ENCODE results near the gene IFT122. TPM values are rescaled to one million over a fixed set of nuclear protein-coding genes. Genes with fewer than 3 reads are reported as not detected.

IFT122 gene
- total and polyA plus RNA-seq, 2 experiments from 2014 or later, result 10.2 to 38.8 TPM

DNA sequence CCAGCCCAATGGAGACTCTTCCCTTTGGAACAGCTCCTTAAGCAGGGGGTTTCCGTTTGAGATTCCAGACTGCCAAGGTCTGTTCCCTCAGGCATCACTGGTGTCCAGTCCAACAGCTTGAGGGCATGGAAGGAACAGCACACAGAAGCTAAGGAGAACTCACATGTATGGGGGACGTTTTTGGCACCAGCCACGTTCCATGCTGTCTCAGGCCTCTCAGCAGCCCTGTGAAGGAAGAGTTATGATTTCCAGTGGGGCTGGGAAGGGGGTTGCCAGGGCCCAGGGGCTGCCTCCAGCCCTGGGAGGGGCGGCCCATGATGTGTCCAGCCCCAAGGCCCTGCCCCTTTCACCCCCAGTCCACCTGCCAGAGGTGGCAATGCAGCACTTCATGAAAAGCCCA lies 80.9 kb downstream of the IFT122 start:
- H3K27me3 Mint-ChIP-seq (ENCODE audit: insufficient read depth, low read depth, poor library complexity), result peaks cover 11% of the 10 kb centered on the region
- H3K9me2 ChIP-seq (ENCODE audit: insufficient read depth), result no peaks in the 10 kb centered on the region
- no peaks in the 10 kb centered on the region for H4K20me1 ChIP-seq (replicated peaks; ENCODE audit: insufficient read depth)
- DNase-seq (ENCODE audit: low spot score) (no peak), ATAC-seq (no peak)
- H3K36me3 ChIP-seq (ENCODE audit: insufficient read depth), result no peaks in the 10 kb centered on the region
- H3K4me1 ChIP-seq (ENCODE audit: insufficient read depth), result no peaks in the 10 kb centered on the region
- TF ChIP-seq NANOG (IDR thresholded peaks at IDR 0.05; ENCODE audit: borderline replicate concordance) (no peak), STAT1 (IDR thresholded peaks at IDR 0.05; ENCODE audit: unreplicated experiment) (no peak), JUNB (IDR thresholded peaks at IDR 0.05; ENCODE audit: unreplicated experiment) (no peak), ETS1 (IDR thresholded peaks at IDR 0.05) (no peak), ZNF114 (CRISPR knock-in tag; IDR thresholded peaks at IDR 0.05) (no peak), ZNF331 (CRISPR knock-in tag; IDR thresholded peaks at IDR 0.05; ENCODE audit: low read depth) (no peak), CREB1 (CRISPR knock-in tag; IDR thresholded peaks at IDR 0.05; ENCODE audit: low read depth) (no peak), EZH2 (IDR thresholded peaks at IDR 0.05; ENCODE audit: low read depth, unreplicated experiment) (no peak), EZH2phosphoT487 (IDR thresholded peaks at IDR 0.05; ENCODE audit: unreplicated experiment) (no peak)
- TF ChIP-seq, protein P1, sequence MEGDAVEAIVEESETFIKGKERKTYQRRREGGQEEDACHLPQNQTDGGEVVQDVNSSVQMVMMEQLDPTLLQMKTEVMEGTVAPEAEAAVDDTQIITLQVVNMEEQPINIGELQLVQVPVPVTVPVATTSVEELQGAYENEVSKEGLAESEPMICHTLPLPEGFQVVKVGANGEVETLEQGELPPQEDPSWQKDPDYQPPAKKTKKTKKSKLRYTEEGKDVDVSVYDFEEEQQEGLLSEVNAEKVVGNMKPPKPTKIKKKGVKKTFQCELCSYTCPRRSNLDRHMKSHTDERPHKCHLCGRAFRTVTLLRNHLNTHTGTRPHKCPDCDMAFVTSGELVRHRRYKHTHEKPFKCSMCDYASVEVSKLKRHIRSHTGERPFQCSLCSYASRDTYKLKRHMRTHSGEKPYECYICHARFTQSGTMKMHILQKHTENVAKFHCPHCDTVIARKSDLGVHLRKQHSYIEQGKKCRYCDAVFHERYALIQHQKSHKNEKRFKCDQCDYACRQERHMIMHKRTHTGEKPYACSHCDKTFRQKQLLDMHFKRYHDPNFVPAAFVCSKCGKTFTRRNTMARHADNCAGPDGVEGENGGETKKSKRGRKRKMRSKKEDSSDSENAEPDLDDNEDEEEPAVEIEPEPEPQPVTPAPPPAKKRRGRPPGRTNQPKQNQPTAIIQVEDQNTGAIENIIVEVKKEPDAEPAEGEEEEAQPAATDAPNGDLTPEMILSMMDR (conservative IDR thresholded peaks at IDR 0.05; ENCODE audit: low read depth in 2 of 2), result no peak
- TF ChIP-seq, protein P2, sequence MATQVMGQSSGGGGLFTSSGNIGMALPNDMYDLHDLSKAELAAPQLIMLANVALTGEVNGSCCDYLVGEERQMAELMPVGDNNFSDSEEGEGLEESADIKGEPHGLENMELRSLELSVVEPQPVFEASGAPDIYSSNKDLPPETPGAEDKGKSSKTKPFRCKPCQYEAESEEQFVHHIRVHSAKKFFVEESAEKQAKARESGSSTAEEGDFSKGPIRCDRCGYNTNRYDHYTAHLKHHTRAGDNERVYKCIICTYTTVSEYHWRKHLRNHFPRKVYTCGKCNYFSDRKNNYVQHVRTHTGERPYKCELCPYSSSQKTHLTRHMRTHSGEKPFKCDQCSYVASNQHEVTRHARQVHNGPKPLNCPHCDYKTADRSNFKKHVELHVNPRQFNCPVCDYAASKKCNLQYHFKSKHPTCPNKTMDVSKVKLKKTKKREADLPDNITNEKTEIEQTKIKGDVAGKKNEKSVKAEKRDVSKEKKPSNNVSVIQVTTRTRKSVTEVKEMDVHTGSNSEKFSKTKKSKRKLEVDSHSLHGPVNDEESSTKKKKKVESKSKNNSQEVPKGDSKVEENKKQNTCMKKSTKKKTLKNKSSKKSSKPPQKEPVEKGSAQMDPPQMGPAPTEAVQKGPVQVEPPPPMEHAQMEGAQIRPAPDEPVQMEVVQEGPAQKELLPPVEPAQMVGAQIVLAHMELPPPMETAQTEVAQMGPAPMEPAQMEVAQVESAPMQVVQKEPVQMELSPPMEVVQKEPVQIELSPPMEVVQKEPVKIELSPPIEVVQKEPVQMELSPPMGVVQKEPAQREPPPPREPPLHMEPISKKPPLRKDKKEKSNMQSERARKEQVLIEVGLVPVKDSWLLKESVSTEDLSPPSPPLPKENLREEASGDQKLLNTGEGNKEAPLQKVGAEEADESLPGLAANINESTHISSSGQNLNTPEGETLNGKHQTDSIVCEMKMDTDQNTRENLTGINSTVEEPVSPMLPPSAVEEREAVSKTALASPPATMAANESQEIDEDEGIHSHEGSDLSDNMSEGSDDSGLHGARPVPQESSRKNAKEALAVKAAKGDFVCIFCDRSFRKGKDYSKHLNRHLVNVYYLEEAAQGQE (IDR thresholded peaks at IDR 0.05; ENCODE audit: unreplicated experiment), result no peak
- no peak overlapping the region for H3K4me3 ChIP-seq
- no peaks in the 10 kb centered on the region for H3F3A ChIP-seq (replicated peaks; ENCODE audit: low read depth)
- no peaks in the 10 kb centered on the region; the same call in 2 of the 3 replicates for H3K9me3 Mint-ChIP-seq
- H3K27ac ChIP-seq (ENCODE audit: low read depth), result no peak overlapping the region
- no peak overlapping the region for H3K27ac Mint-ChIP-seq
- H3K4me3 Mint-ChIP-seq, result no peak overlapping the region
- peaks cover 13% of the 10 kb centered on the region for H3K36me3 Mint-ChIP-seq (ENCODE audit: low read depth)
- H3K79me2 ChIP-seq (replicated peaks; ENCODE audit: insufficient read depth), result no peaks in the 10 kb centered on the region
- H3K27me3 ChIP-seq (ENCODE audit: insufficient read depth), result no peaks in the 10 kb centered on the region
- peaks cover 9% of the 10 kb centered on the region for H3K4me1 Mint-ChIP-seq
- no peak overlapping the region for H3K4me2 ChIP-seq
- no peak overlapping the region for H2AFZ ChIP-seq
